Spleen (tissue), 11 donors: Measurements from ENCODE around the gene SLC35B1. TPM values are rescaled to one million over a fixed set of nuclear protein-coding genes. Genes with fewer than 3 reads are reported as not detected.

ENCODE experiments used
- DNase-seq: peaks from one replicate; pipeline ENCODE4 v3.0.0-alpha.2; 2020
- H3K27ac ChIP-seq, 8 donors: fragments of 200-600 bp; sonication (generic) in 7 of 8; 1 replicate in 4 of 8; 2 replicates in 4 of 8; pipeline versions ENCODE4 v1.5.0 to v1.8.0; 2016 to 2021; ENCODE audit warnings: inconsistent platforms in 4 of 8, mild to moderate bottlenecking in 4 of 8, moderate library complexity in 1 of 8
- H3K27me3 ChIP-seq, 7 donors: fragments of 200-600 bp; sonication (generic) in 6 of 7; replicated peaks in 1 of 7; 1 replicate in 4 of 7; 2 replicates in 3 of 7; pipeline versions ENCODE4 v1.5.0 to v1.8.0; 2016 to 2021; ENCODE audit warnings: inconsistent platforms in 3 of 7, mild to moderate bottlenecking in 1 of 7
- H3K36me3 ChIP-seq, 6 donors: fragments of 200-600 bp; sonication (generic) in 5 of 6; 1 replicate in 4 of 6; 2 replicates in 2 of 6; pipeline versions ENCODE4 v1.5.0 to v1.8.0; 2016 to 2021; ENCODE audit warnings: inconsistent platforms in 2 of 6
- H3K4me1 ChIP-seq, 6 donors: fragments of 200-600 bp; sonication (generic) in 5 of 6; 1 replicate in 3 of 6; 2 replicates in 3 of 6; pipeline versions ENCODE4 v1.5.0 to v1.8.0; 2016 to 2021; ENCODE audit warnings: inconsistent platforms in 3 of 6
- H3K4me3 ChIP-seq, 8 donors: fragments of 200-600 bp; sonication (generic) in 7 of 8; 1 replicate in 4 of 8; 2 replicates in 4 of 8; pipeline versions ENCODE4 v1.5.0 to v1.8.0; 2016 to 2021; ENCODE audit warnings: inconsistent platforms in 4 of 8, mild to moderate bottlenecking in 4 of 8, moderate library complexity in 2 of 8
- H3K9me3 ChIP-seq, 8 donors: fragments of 200-600 bp; sonication (generic) in 7 of 8; 1 replicate in 4 of 8; 2 replicates in 4 of 8; pipeline versions ENCODE4 v1.5.0 to v1.8.0; 2016 to 2021; ENCODE audit warnings: inconsistent platforms in 4 of 8
- POLR2A ChIP-seq, 3 donors: fragments of 450-650 bp; IDR thresholded peaks; one replicate each; pipeline ENCODE4 v1.5.1; 2017; ENCODE audit warnings: antibody characterized with exemption in 3 of 3, mild to moderate bottlenecking in 1 of 3
- POLR2AphosphoS5 ChIP-seq, 3 donors: sonication (generic); formaldehyde crosslinking; IDR thresholded peaks; one replicate each; pipeline ENCODE4 v1.5.1; 2017; ENCODE audit warnings: antibody characterized with exemption in 3 of 3
- WGBS, 5 donors: extraction: QIAGEN DNeasy Blood & Tissue Kit in 3 of 5; methylation state at CpG; one replicate each; pipeline versions ENCODE4 v1.1.5 to v1.1.7; 2013 to 2018; 5-methylcytosine and 5-hydroxymethylcytosine counted together
- intact Hi-C: fragments of 100-400 bp; cut with DNase I; formaldehyde crosslinking; loops from one replicate; pipeline ENCODE4 v1.15.0; 2023; ENCODE audit warnings: low total_unique reads
- polyA plus RNA-seq, 3 donors: library from polyadenylated mRNA; stranded (reverse); fragments of 200-250 nt; gene quantifications; one replicate each; pipeline ENCODE4 v1.2.1, GENCODE V29; 2013
- total RNA-seq, 7 donors: library from RNA; depleted of rRNA in 3 of 7; stranded (reverse); fragments of >200 nt in 3 of 7; fragmentation: NEBNext Ultra II Directional in 4 of 7; extraction: Animal tissue kit (Norgen Biotek cat#: 25700) in 4 of 7; gene quantifications; one replicate each; pipeline versions ENCODE4 v1.1.0 to v1.2.1, GENCODE V29; 2016 to 2021
- TF ChIP-seq, protein P1 (sequence below), 11 experiments: fragments of 200-600 bp in 7 of 11; fragments of 450-650 bp in 4 of 11; sonication (generic) in 4 of 11; IDR thresholded peaks in 8 of 11; conservative IDR thresholded peaks in 3 of 11; 1 replicate in 7 of 11; 2 replicates in 4 of 11; pipeline versions ENCODE4 v1.4.0 to v1.8.0; 2016 to 2021; ENCODE audit warnings: antibody characterized with exemption in 11 of 11, inconsistent platforms in 4 of 11, mild to moderate bottlenecking in 1 of 11
- donor health status: healthy with polysubstance abuse.
- donor health status: DM: no; HTN: no; CAD: no; lungs with moderate emphysema.
- donor health status: DM: no; HTN: no; CAD: no.
- donor health status: Bipolar disorder and iron deficiency.
- donor health status: healthy.
- donor health status: DM: no; HTN: no; CAD: no.
- donor health status: DM: yes; HTN: yes; CAD: no.

Gene SLC35B1
- total and polyA plus RNA-seq, 10 donors = 23.7 to 69.9 (median 45.3) TPM

DNA sequence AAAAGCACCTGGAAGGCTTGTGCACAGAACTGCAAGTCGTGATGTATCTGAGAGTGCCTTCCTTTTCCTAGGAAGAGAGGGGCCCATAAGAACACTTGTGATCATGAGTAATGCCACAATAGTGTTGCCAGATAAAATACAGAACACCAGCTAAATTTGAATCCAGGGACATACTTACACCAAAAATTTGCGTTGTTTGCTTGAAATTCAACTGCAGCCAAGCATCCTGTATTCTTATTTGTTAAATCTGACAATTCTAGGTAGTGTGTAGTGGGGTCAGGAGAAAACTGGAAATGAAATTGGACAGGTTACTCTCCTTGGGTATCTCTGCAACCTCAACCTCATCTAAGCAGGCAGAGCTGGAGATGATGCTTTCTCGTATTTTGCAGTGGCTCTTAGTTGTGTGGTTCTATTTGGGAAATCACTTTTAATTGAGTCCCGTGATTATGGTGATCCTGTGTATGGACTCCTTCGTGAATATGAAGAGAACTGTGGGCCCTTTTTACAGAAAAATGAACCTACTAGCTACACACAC is 12.0 kb downstream of the SLC35B1 start:
- Histone ChIP-seq H3K4me1 (peaks cover 0 to 32% (median 15%) of the 10 kb centered on the region in 6 donors), H3K9me3 (no peaks in the 10 kb centered on the region), H3K27me3 (no peaks in the 10 kb centered on the region), H3K27ac (peak overlapping the region in 4 of 8 donors; percentile 3 to 70 (median 54)), H3K4me3 (no peak overlapping the region), H3K36me3 (peaks cover 2 to 19% (median 11%) of the 10 kb centered on the region in 6 donors)
- 30 to 41% (median 33%) methylated on average over 5 of the region's 5 CpGs for WGBS, 5 donors
- intact Hi-C loops = loop anchor here (5.0 kb wide), 1 partner anchor 123 kb away; no protein-coding TSS in a partner anchor
- TF ChIP-seq, protein P1, sequence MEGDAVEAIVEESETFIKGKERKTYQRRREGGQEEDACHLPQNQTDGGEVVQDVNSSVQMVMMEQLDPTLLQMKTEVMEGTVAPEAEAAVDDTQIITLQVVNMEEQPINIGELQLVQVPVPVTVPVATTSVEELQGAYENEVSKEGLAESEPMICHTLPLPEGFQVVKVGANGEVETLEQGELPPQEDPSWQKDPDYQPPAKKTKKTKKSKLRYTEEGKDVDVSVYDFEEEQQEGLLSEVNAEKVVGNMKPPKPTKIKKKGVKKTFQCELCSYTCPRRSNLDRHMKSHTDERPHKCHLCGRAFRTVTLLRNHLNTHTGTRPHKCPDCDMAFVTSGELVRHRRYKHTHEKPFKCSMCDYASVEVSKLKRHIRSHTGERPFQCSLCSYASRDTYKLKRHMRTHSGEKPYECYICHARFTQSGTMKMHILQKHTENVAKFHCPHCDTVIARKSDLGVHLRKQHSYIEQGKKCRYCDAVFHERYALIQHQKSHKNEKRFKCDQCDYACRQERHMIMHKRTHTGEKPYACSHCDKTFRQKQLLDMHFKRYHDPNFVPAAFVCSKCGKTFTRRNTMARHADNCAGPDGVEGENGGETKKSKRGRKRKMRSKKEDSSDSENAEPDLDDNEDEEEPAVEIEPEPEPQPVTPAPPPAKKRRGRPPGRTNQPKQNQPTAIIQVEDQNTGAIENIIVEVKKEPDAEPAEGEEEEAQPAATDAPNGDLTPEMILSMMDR (IDR thresholded peaks at IDR 0.05 in 8 of 11, conservative IDR thresholded peaks at IDR 0.05 in 3 of 11) = peak in 6 of 11 experiments; percentile 6 to 45 (median 22)
- TF ChIP-seq POLR2A (IDR thresholded peaks at IDR 0.05) = no peak
- DNase-seq = no peak

DNA sequence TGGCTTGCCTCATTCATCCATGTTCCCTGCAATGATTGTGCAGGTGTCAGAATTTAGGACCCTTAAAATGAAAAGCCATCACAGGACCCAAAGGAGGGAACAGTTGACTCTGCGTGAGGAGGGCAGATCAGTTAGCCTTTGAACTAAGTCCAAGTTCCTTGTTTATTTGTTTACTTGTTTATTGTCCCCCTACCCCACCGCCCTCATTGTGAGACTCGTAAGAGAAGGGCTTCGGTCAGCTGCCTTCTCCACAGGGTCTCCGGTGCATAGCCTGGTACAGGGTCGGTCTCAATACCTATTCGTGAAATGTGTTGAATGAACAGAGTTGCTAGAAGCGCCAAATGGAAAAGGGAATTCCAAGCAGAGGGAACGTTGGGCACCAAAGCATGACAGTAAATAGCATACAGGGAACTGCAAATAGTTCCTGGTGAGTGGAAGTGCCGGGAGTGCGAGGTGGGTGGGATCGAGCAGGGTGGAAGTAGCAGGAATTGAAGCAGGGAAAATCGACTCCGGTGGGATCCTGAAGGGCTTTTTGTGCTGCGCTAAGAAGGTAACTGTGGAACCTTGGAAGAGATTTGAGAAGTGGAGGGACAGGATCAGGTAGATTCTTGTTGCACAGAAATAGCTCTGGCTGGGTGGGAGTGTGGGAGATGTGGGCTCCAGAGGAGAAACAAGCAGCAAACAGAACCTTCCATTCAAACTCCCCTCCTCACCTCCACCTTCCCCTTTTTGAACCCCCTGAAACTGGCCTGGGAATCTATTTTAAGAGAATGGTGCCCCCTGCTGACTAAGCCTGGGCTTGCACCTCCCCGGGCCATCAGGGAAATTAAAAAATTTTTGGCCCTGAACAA is 12.7 kb downstream of the SLC35B1 start:
- H3K27ac ChIP-seq = peak overlapping the region in 1 of 8 donors; percentile 57
- H3K4me3 ChIP-seq = no peak overlapping the region
- H3K27me3 ChIP-seq = no peaks in the 10 kb centered on the region
- 41 to 48% (median 42%) methylated on average over 16 of the region's 16 CpGs for WGBS, 5 donors
- peaks cover 2 to 12% (median 4%) of the 10 kb centered on the region in 6 donors for H3K36me3 ChIP-seq
- H3K4me1 ChIP-seq = peaks cover 0 to 37% (median 15%) of the 10 kb centered on the region in 6 donors
- intact Hi-C loops = loop anchor here (5.0 kb wide), 1 partner anchor 123 kb away; no protein-coding TSS in a partner anchor
- DNase-seq = peak; percentile 80
- H3K9me3 ChIP-seq = no peaks in the 10 kb centered on the region
- no peak for TF ChIP-seq POLR2A (IDR thresholded peaks at IDR 0.05)
- TF ChIP-seq, protein P1 (IDR thresholded peaks at IDR 0.05 in 8 of 11, conservative IDR thresholded peaks at IDR 0.05 in 3 of 11) = peak; percentile 84 to 96 (median 94)

DNA sequence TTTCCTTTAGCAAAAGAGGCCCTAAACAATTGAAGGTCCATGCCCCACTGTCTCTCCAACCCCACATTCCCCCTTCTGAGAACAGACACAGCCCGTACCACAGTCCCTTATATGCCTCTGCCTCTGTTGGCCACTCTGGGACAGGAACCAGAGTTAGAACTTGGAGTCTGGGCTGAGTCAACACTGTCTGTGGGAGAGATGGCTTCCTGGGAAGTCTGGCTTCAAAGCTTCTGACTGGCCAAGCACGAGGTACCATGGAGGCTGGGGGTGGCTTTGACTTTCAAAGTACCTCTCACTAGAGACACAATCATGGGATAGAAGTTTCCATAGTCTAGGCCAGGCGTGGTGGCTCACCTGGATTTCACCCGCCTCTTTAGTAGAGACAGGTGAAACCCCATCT is 15.0 kb downstream of the SLC35B1 start:
- Histone ChIP-seq H3K9me3 (no peaks in the 10 kb centered on the region), H3K27ac (no peak overlapping the region), H3K4me1 (peaks cover 8 to 56% (median 26%) of the 10 kb centered on the region in 6 donors), H3K27me3 (no peaks in the 10 kb centered on the region), H3K36me3 (no peaks in the 10 kb centered on the region), H3K4me3 (no peak overlapping the region)
- no peak for DNase-seq
- 82 to 92% (median 90%) methylated on average over 4 of the region's 4 CpGs for WGBS, 5 donors
- no peak for TF ChIP-seq POLR2AphosphoS5 (IDR thresholded peaks at IDR 0.05)
- TF ChIP-seq POLR2A (IDR thresholded peaks at IDR 0.05) = no peak
- TF ChIP-seq, protein P1 (IDR thresholded peaks at IDR 0.05 in 8 of 11, conservative IDR thresholded peaks at IDR 0.05 in 3 of 11) = no peak
- intact Hi-C loops = no loop called here

DNA sequence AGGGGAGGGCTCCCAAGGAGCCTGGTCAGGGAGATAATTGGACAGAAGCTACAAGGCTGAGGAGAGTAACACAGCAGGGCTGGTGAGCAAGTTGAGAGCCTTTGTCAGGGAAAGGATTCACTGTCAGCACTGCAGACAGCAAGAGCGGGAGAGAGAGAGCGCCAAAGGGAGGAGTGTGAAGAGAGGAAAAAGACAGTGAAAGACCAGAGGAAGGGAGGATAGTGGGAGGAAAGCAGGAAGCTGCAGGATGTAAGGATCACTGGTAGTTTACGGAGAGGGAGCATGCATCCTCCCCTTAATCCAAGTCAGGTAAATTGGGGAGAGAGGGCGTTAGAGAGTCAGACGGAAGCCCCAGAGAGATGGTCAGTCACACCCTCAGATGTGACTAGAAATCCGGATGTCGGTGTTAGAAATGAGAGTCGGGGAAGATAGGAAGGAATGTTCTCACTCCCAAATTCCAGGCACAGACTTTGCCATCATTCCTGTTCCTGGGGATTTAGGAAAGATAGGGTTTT is 16.0 kb downstream of the SLC35B1 start:
- intact Hi-C loops = no loop called here
- Histone ChIP-seq H3K4me1 (peaks cover 13 to 65% (median 34%) of the 10 kb centered on the region in 6 donors), H3K36me3 (no peaks in the 10 kb centered on the region), H3K27ac (peak overlapping the region in 1 of 8 donors; percentile 19), H3K27me3 (no peaks in the 10 kb centered on the region), H3K4me3 (no peak overlapping the region), H3K9me3 (no peaks in the 10 kb centered on the region)
- no peak for TF ChIP-seq POLR2A (IDR thresholded peaks at IDR 0.05)
- TF ChIP-seq POLR2AphosphoS5 (IDR thresholded peaks at IDR 0.05) = no peak
- TF ChIP-seq, protein P1 (IDR thresholded peaks at IDR 0.05 in 8 of 11, conservative IDR thresholded peaks at IDR 0.05 in 3 of 11) = no peak
- DNase-seq = no peak
- 66 to 85% (median 79%) methylated on average over 8 of the region's 8 CpGs for WGBS, 5 donors
